H1 (cell line): ENCODE measurements around the gene IL1R1. TPM values are rescaled to one million over a fixed set of nuclear protein-coding genes. Genes with fewer than 3 reads are reported as not detected.

Source experiments
- CTCF ChIA-PET: fragments of 300-600 bp; sonication (Branson Sonifier 250); formaldehyde crosslinking; loops from one replicate; lab custom pipeline; 2021; ENCODE audit not compliant: partially characterized antibody; lab: Charles Lee
- POLR2A ChIA-PET: fragments of 300-600 bp; sonication (Branson Sonifier 250); formaldehyde crosslinking; loops from one replicate; lab custom pipeline; 2021; ENCODE audit warnings: inconsistent platforms; ENCODE audit not compliant: partially characterized antibody; lab: Charles Lee
- DNase-seq, 2 experiments: peaks; one replicate each; pipeline versions ENCODE4 v3.0.0 to v3.0.0-alpha.2; 2010 to 2022; ENCODE audit warnings: low spot score in 2 of 2, low read depth in 1 of 2, mixed read lengths in 1 of 2
- FAIRE-seq: peaks from 2 replicates; lab custom pipeline; 2011; peaks lifted over from hg19 to GRCh38; lab: Jason Lieb, UNC
- H2AFZ ChIP-seq: 2 replicates; pipeline ENCODE4 v1.8.1; 2012; ENCODE audit warnings: low read length, inconsistent platforms
- H2AK5ac ChIP-seq: 2 replicates; pipeline ENCODE4 v1.6.1; 2013; ENCODE audit warnings: low read depth, low read length
- H2BK120ac ChIP-seq: replicated peaks from 2 replicates; pipeline ENCODE3; 2013; ENCODE audit warnings: low read depth, low read length, inconsistent platforms
- H2BK12ac ChIP-seq: 2 replicates; pipeline ENCODE4 v1.6.1; 2013; ENCODE audit warnings: low read depth, low read length
- H2BK15ac ChIP-seq: 2 replicates; pipeline ENCODE4 v1.6.1; 2013; ENCODE audit warnings: low read length
- H2BK20ac ChIP-seq: 2 replicates; pipeline ENCODE4 v1.6.1; 2013; ENCODE audit warnings: low read length
- H2BK5ac ChIP-seq: 2 replicates; pipeline ENCODE4 v1.6.1; 2013; ENCODE audit warnings: low read depth, low read length
- H3K14ac ChIP-seq: 2 replicates; pipeline ENCODE4 v1.6.1; 2013; ENCODE audit warnings: inconsistent platforms; ENCODE audit not compliant: insufficient read length
- H3K18ac ChIP-seq: 2 replicates; pipeline ENCODE4 v1.6.1; 2013; ENCODE audit warnings: low read length; ENCODE audit errors: extremely low read depth
- H3K23ac ChIP-seq: 2 replicates; pipeline ENCODE4 v1.6.1; 2013; ENCODE audit warnings: inconsistent platforms; ENCODE audit not compliant: insufficient read length
- H3K23me2 ChIP-seq: 2 replicates; pipeline ENCODE4 v1.6.1; 2013; ENCODE audit warnings: low read depth, low read length
- H3K27ac ChIP-seq: 2 replicates; pipeline ENCODE4 v1.6.1; 2011; ENCODE audit warnings: low read depth, low read length, inconsistent platforms
- H3K27me3 ChIP-seq, 4 experiments: replicated peaks in 1 of 4; 1 replicate in 1 of 4; 2 replicates in 3 of 4; pipeline versions ENCODE4 v1.6.1 to v1.8.1; 2011 to 2013; ENCODE audit warnings: low read length in 3 of 4, mild to moderate bottlenecking in 3 of 4, inconsistent platforms in 2 of 4, mixed read lengths in 2 of 4, moderate library complexity in 1 of 4; ENCODE audit not compliant: control insufficient read depth in 3 of 4, insufficient read depth in 3 of 4; ENCODE audit errors: extremely low read depth in 1 of 4
- H3K36me3 ChIP-seq, 4 experiments: 2 replicates each; pipeline versions ENCODE4 v1.6.1 to v1.8.1; 2011 to 2013; ENCODE audit warnings: mild to moderate bottlenecking in 4 of 4, low read length in 3 of 4, moderate library complexity in 2 of 4, control low read depth in 1 of 4, inconsistent platforms in 1 of 4; ENCODE audit not compliant: insufficient read depth in 4 of 4, control insufficient read depth in 2 of 4
- H3K4ac ChIP-seq: replicated peaks from 2 replicates; pipeline ENCODE3; 2013; ENCODE audit warnings: low read length, low read depth, mixed read lengths, inconsistent platforms; ENCODE audit not compliant: insufficient read length
- H3K4me1 ChIP-seq, 4 experiments: replicated peaks in 1 of 4; 1 replicate in 1 of 4; 2 replicates in 3 of 4; pipeline versions ENCODE4 v1.6.1 to v1.8.1; 2011 to 2013; ENCODE audit warnings: low read length in 3 of 4, inconsistent platforms in 2 of 4, mixed read lengths in 1 of 4; ENCODE audit not compliant: insufficient read depth in 4 of 4, control insufficient read depth in 3 of 4
- H3K4me2 ChIP-seq, 2 experiments: 2 replicates each; pipeline versions ENCODE4 v1.6.1 to v1.8.1; 2011 to 2013; ENCODE audit warnings: low read depth in 2 of 2, low read length in 2 of 2, control low read depth in 1 of 2, inconsistent platforms in 1 of 2, mild to moderate bottlenecking in 1 of 2; ENCODE audit not compliant: insufficient read depth in 1 of 2
- H3K4me3 ChIP-seq, 4 experiments: fragments of 200-600, 300-600 bp in 1 of 4; sonication (generic), shearing (Covaris generic), sonication (Bioruptor Twin) in 1 of 4; 2 replicates each; pipeline versions ENCODE4 v1.5.1 to v1.8.1; 2011 to 2016; ENCODE audit warnings: low read length in 4 of 4, low read depth in 3 of 4, control low read depth in 2 of 4, inconsistent platforms in 2 of 4, mild to moderate bottlenecking in 2 of 4, mixed read lengths in 1 of 4, moderate library complexity in 1 of 4; ENCODE audit not compliant: insufficient read depth in 2 of 4; ENCODE audit errors: extremely low read depth in 1 of 4
- H3K56ac ChIP-seq: replicated peaks from 2 replicates; pipeline ENCODE3; 2013; ENCODE audit warnings: low read depth, mild to moderate bottlenecking, mixed read lengths, low read length, inconsistent platforms; ENCODE audit not compliant: insufficient read length
- H3K79me1 ChIP-seq: 2 replicates; pipeline ENCODE4 v1.6.1; 2013; ENCODE audit warnings: low read depth, low read length, control low read depth
- H3K79me2 ChIP-seq, 2 experiments: 2 replicates each; pipeline versions ENCODE4 v1.6.1 to v1.8.1; 2012 to 2013; ENCODE audit warnings: low read length in 2 of 2, mild to moderate bottlenecking in 2 of 2, inconsistent platforms in 1 of 2; ENCODE audit not compliant: insufficient read depth in 2 of 2, control insufficient read depth in 1 of 2
- H3K9ac ChIP-seq, 4 experiments: replicated peaks in 1 of 4; 1 replicate in 1 of 4; 2 replicates in 3 of 4; pipeline versions ENCODE4 v1.6.1 to v1.8.1; 2011 to 2013; ENCODE audit warnings: low read depth in 3 of 4, low read length in 3 of 4, control low read depth in 2 of 4, mild to moderate bottlenecking in 2 of 4, moderate library complexity in 2 of 4, inconsistent platforms in 1 of 4; ENCODE audit errors: extremely low read depth in 1 of 4
- H3K9me3 ChIP-seq, 2 experiments: 2 replicates each; pipeline versions ENCODE4 v1.6.1 to v1.8.1; 2012 to 2013; ENCODE audit warnings: mild to moderate bottlenecking in 2 of 2, moderate library complexity in 2 of 2, control low read depth in 1 of 2, inconsistent platforms in 1 of 2, low read depth in 1 of 2, low read length in 1 of 2, mixed read lengths in 1 of 2; ENCODE audit not compliant: insufficient read depth in 2 of 2
- H4K20me1 ChIP-seq, 2 experiments: replicated peaks in 1 of 2; 2 replicates each; pipeline versions ENCODE3 to v1.8.1; 2011 to 2013; ENCODE audit warnings: inconsistent platforms in 2 of 2, low read length in 2 of 2, mild to moderate bottlenecking in 1 of 2; ENCODE audit not compliant: insufficient read depth in 2 of 2, control insufficient read depth in 1 of 2
- H4K5ac ChIP-seq: 2 replicates; pipeline ENCODE4 v1.6.1; 2013; ENCODE audit warnings: low read length, low read depth, mixed read lengths, inconsistent platforms; ENCODE audit not compliant: insufficient read length
- H4K8ac ChIP-seq: 2 replicates; pipeline ENCODE4 v1.8.0; 2013; ENCODE audit warnings: mild to moderate bottlenecking, moderate library complexity, low read length, inconsistent platforms; ENCODE audit not compliant: insufficient read depth; ENCODE audit errors: extremely low read depth
- H4K91ac ChIP-seq: replicated peaks from 2 replicates; pipeline ENCODE3; 2013; ENCODE audit warnings: low read length, mixed read lengths, inconsistent platforms; ENCODE audit not compliant: insufficient read length
- JUN ChIP-seq: IDR thresholded peaks from 2 replicates; pipeline ENCODE4 v1.6.1; 2011; ENCODE audit warnings: low read depth, mild to moderate bottlenecking, improper control_type of control experiment, low read length
- KDM1A ChIP-seq: fragments of 200-600, 300-600 bp; sonication (generic); IDR thresholded peaks from 2 replicates; pipeline ENCODE4 v1.7.1; 2016; ENCODE audit warnings: mild to moderate bottlenecking, low read length, borderline replicate concordance
- RXRA ChIP-seq: IDR thresholded peaks from 2 replicates; pipeline ENCODE4 v1.6.1; 2011; ENCODE audit warnings: low read depth, mild to moderate bottlenecking, low read length, moderate library complexity; ENCODE audit not compliant: insufficient read depth
- SP1 ChIP-seq: IDR thresholded peaks from 2 replicates; pipeline ENCODE4 v1.6.1; 2011; ENCODE audit warnings: low read depth, low read length
- SP2 ChIP-seq: IDR thresholded peaks from 2 replicates; pipeline ENCODE4 v1.6.1; 2012; ENCODE audit warnings: mild to moderate bottlenecking, low read length, inconsistent platforms
- SRF ChIP-seq: IDR thresholded peaks from 2 replicates; pipeline ENCODE4 v1.6.1; 2011; ENCODE audit warnings: mild to moderate bottlenecking, low read depth, low read length, moderate library complexity
- WGBS, 2 experiments: shearing (Covaris generic) in 1 of 2; methylation state at CpG; one replicate each; pipeline versions ENCODE4 v1.1.6 to v1.1.7; 2013 to 2015; ENCODE audit warnings: low lambda C conversion rate in 2 of 2, mixed read lengths in 2 of 2, inconsistent platforms in 1 of 2, low coverage in 1 of 2, missing lambda C conversion rate in 1 of 2; ENCODE audit not compliant: insufficient replicate concordance in 2 of 2, insufficient coverage in 1 of 2, insufficient read length in 1 of 2; ENCODE audit errors: extremely low coverage in 1 of 2, missing lambda C conversion rate in 1 of 2; 5-methylcytosine and 5-hydroxymethylcytosine counted together
- polyA plus RNA-seq, 7 experiments: library from polyadenylated mRNA; depleted of rRNA in 3 of 7; stranded (reverse) in 5 of 7; unstranded in 2 of 7; fragments of >200 nt in 5 of 7; fragments of 200-250 nt in 2 of 7; gene quantifications; 1 replicate in 5 of 7; 2 replicates in 1 of 7; 4 replicates in 1 of 7; pipeline versions ENCODE4 v1.2.1 to v1.2.3, GENCODE V29; 2011 to 2013; ENCODE audit warnings: missing spikeins in 2 of 7, mixed read lengths in 2 of 7
- total RNA-seq: library from RNA; stranded (reverse); fragmentation: NEBNext Ultra II Directional; extraction: Animal tissue kit (Norgen Biotek cat#: 25700); gene quantifications from 2 replicates; pipeline ENCODE4 v1.2.1, GENCODE V29; 2021

IL1R1 gene
- total and polyA plus RNA-seq, 2 of the 8 experiments (the other 6 are each of a cell fraction or from before 2014, with no cell fraction given) = 0.34 to 0.47 TPM

DNA sequence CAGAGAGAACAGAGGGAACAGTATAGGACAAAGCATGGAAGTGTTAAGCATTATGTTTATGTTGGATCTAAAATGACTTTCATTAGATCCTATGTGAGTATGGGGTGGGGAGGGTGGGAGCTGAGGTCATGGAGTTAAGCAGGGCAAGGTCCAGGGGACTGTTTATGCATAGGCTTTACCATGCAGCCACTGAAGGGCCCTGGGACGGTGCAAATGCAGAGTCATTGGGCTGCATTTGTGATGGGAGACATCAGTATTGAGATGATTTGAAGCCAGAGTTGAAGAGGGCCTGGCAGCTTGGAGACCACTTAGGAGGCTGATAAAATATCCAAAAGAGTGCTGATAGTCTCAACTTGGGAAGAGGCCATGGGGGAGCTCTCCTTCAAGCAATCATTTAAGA is 66.9 kb downstream of the IL1R1 start:
- no peak overlapping the region for H3K4me3 ChIP-seq
- H3K9ac ChIP-seq = no peak overlapping the region
- no peak overlapping the region for H2BK20ac ChIP-seq
- H3K27ac ChIP-seq = no peak overlapping the region
- no peak overlapping the region for H4K5ac ChIP-seq
- no peaks in the 10 kb centered on the region for H3K79me2 ChIP-seq
- H3K4me1 ChIP-seq = no peaks in the 10 kb centered on the region
- H4K8ac ChIP-seq = no peak overlapping the region
- no peak overlapping the region for H3K14ac ChIP-seq
- H4K91ac ChIP-seq = no peak overlapping the region
- no peak overlapping the region for H2AFZ ChIP-seq
- no peak overlapping the region for H3K4me2 ChIP-seq
- no peak for DNase-seq
- no peaks in the 10 kb centered on the region for H3K9me3 ChIP-seq
- H3K56ac ChIP-seq = no peak overlapping the region
- no peak overlapping the region for H3K18ac ChIP-seq
- H3K23ac ChIP-seq = no peak overlapping the region
- H3K4ac ChIP-seq = no peak overlapping the region
- ChIA-PET CTCF (interaction anchor here (1.5 to 1.6 kb wide), 2 partner anchors 24 to 31 kb away, joined by 4 read pairs; no protein-coding TSS in a partner anchor), POLR2A (no interaction called here)
- no peak overlapping the region for H2BK120ac ChIP-seq
- no peaks in the 10 kb centered on the region for H3K79me1 ChIP-seq
- H2BK15ac ChIP-seq = no peak overlapping the region
- H3K27me3 ChIP-seq = no peaks in the 10 kb centered on the region
- no peak for TF ChIP-seq SP2
- no peak for TF ChIP-seq JUN
- TF ChIP-seq SRF = no peak
- no peak for TF ChIP-seq RXRA
- TF ChIP-seq KDM1A = no peak
- no peak for TF ChIP-seq SP1
- TF ChIP-seq, all 59 proteins: peak for 0
- Histone ChIP-seq H2AK5ac (no peak overlapping the region), H4K20me1 (no peaks in the 10 kb centered on the region), H2BK12ac (no peak overlapping the region), H2BK5ac (no peak overlapping the region), H3K23me2 (no peaks in the 10 kb centered on the region), H3K36me3 (no peaks in the 10 kb centered on the region)
- no peak for FAIRE-seq
- WGBS, 2 experiments = 57% methylated on average over 1 of the region's 1 CpG; no CpG with 5 or more reads in 1 of the 2 experiments
